PC-3 (cell line): ENCODE measurements around the gene TPRG1. TPM values are rescaled to one million over a fixed set of nuclear protein-coding genes. Genes with fewer than 3 reads are reported as not detected.

ENCODE experiments used
- ATAC-seq: fragments of 200-7000 bp; cut with Tn5 transposase; 2 replicates; pipeline ENCODE4 v1.9.1; 2020; ENCODE audit warnings: mild to moderate bottlenecking, moderate library complexity
- BruUV-seq: library from RNA; stranded (reverse); fragments of 400-500 nt; replicated peaks from 2 replicates; lab custom pipeline; 2021; lab: Mats Ljungman, UMichigan
- CTCF ChIA-PET: fragments of 300-600 bp; sonication (Branson Sonifier 250); formaldehyde crosslinking; loops from one replicate; lab custom pipeline; 2022; ENCODE audit warnings: antibody characterized with exemption; lab: Charles Lee
- POLR2A ChIA-PET: fragments of 300-600 bp; sonication (Branson Sonifier 250); formaldehyde crosslinking; loops from one replicate; lab custom pipeline; 2022; ENCODE audit warnings: antibody characterized with exemption; ENCODE audit not compliant: unreplicated experiment; lab: Charles Lee
- DNase-seq: peaks from one replicate; pipeline ENCODE4 v3.0.0-alpha.2; 2015
- H2AFZ ChIP-seq: fragments of 300-600 bp; sonication (generic); 2 replicates; pipeline ENCODE4 v1.6.0; 2016; ENCODE audit warnings: antibody characterized with exemption, low read length
- H3F3A ChIP-seq: fragments of 300-600 bp; sonication (generic); one replicate; pipeline ENCODE4 v1.6.0; 2017; ENCODE audit warnings: antibody characterized with exemption, low read length, control low read depth, mild to moderate bottlenecking; ENCODE audit not compliant: unreplicated experiment
- H3K27ac ChIP-seq: fragments of 300-600 bp; sonication (generic); 2 replicates; pipeline ENCODE4 v1.5.1; 2016; ENCODE audit warnings: mild to moderate bottlenecking, low read length
- H3K27me3 ChIP-seq: fragments of 300-600 bp; sonication (generic); 2 replicates; pipeline ENCODE4 v1.6.1; 2016; ENCODE audit warnings: low read length, mixed read lengths
- H3K36me3 ChIP-seq: fragments of 300-600 bp; sonication (generic); 2 replicates; pipeline ENCODE4 v1.6.1; 2016; ENCODE audit warnings: low read depth, mixed run types, low read length, mixed read lengths
- H3K4me1 ChIP-seq: fragments of 300-600 bp; sonication (generic); 2 replicates; pipeline ENCODE4 v1.5.1; 2016; ENCODE audit warnings: low read length; ENCODE audit not compliant: insufficient read depth
- H3K4me2 ChIP-seq: fragments of 300-600 bp; sonication (generic); 2 replicates; pipeline ENCODE4 v1.6.0; 2016; ENCODE audit warnings: low read length
- H3K4me3 ChIP-seq: fragments of 300-600 bp; sonication (generic); 2 replicates; pipeline ENCODE4 v1.5.1; 2016; ENCODE audit warnings: mild to moderate bottlenecking, low read length, mixed read lengths
- H3K79me2 ChIP-seq: fragments of 300-600 bp; sonication (generic); 2 replicates; pipeline ENCODE4 v1.6.1; 2017; ENCODE audit warnings: low read length, mixed read lengths
- H3K9ac ChIP-seq: fragments of 300-600 bp; sonication (generic); 2 replicates; pipeline ENCODE4 v1.6.0; 2016; ENCODE audit warnings: mild to moderate bottlenecking, low read length
- H3K9me2 ChIP-seq: fragments of 300-600 bp; sonication (generic); replicated peaks from 2 replicates; pipeline ENCODE4 v1.6.1; 2016; ENCODE audit warnings: mixed run types, low read length, mixed read lengths
- H3K9me3 ChIP-seq: fragments of 300-600 bp; sonication (generic); 2 replicates; pipeline ENCODE4 v1.6.1; 2016; ENCODE audit warnings: low read length, mixed read lengths
- H4K20me1 ChIP-seq: fragments of 300-600 bp; sonication (generic); 2 replicates; pipeline ENCODE4 v1.6.1; 2016; ENCODE audit warnings: low read length, mixed read lengths
- CTCF ChIP-seq: fragments of 300-600 bp; sonication (generic); conservative IDR thresholded peaks from 2 replicates; pipeline ENCODE4 v1.5.1; 2017; ENCODE audit warnings: antibody characterized with exemption, low read depth, mild to moderate bottlenecking, low read length
- EZH2 ChIP-seq: fragments of 300-600 bp; sonication (generic); IDR thresholded peaks from one replicate; pipeline ENCODE4 v1.6.1; 2017; ENCODE audit warnings: antibody characterized with exemption, mild to moderate bottlenecking, low read length; ENCODE audit not compliant: unreplicated experiment
- EZH2phosphoT487 ChIP-seq: fragments of 300-600 bp; sonication (generic); IDR thresholded peaks from 2 replicates; pipeline ENCODE4 v1.6.1; 2018; ENCODE audit warnings: mild to moderate bottlenecking, antibody characterized with exemption, low read length, borderline replicate concordance
- intact Hi-C: fragments of 100-400 bp; cut with micrococcal nuclease; formaldehyde crosslinking; loops from 2 replicates; pipeline ENCODE4 v1.9.0; 2023
- total RNA-seq: library from RNA; depleted of rRNA; stranded (reverse); fragments of >200 nt; gene quantifications from 2 replicates; pipeline ENCODE4 v1.2.3, GENCODE V29; 2014

The TPRG1 gene
- total RNA-seq, 1 experiment from 2014 or later: 1.2 TPM

- ATAC-seq (no peak), DNase-seq (no peak)
- no peak overlapping the region for H3K4me3 ChIP-seq
- no peaks in the 10 kb centered on the region for H3F3A ChIP-seq
- no peak overlapping the region for H3K27ac ChIP-seq
- ChIA-PET CTCF (no interaction called here), POLR2A (no interaction called here)
- no TSS peak for BruUV-seq
- H3K4me2 ChIP-seq: no peak overlapping the region
- no peaks in the 10 kb centered on the region for H4K20me1 ChIP-seq
- intact Hi-C loops: no loop called here
- no peaks in the 10 kb centered on the region for H3K9me2 ChIP-seq
- H3K79me2 ChIP-seq: no peaks in the 10 kb centered on the region
- no peak overlapping the region for H2AFZ ChIP-seq
- no peaks in the 10 kb centered on the region for H3K27me3 ChIP-seq
- H3K36me3 ChIP-seq: no peaks in the 10 kb centered on the region
- no peaks in the 10 kb centered on the region for H3K4me1 ChIP-seq
- no peaks in the 10 kb centered on the region for H3K9me3 ChIP-seq
- no peak overlapping the region for H3K9ac ChIP-seq
- TF ChIP-seq EZH2phosphoT487 (no peak), EZH2 (no peak), CTCF (no peak)
Measured at GRCh38 chr3:189123595-189124387, 48.0 kb upstream of the TPRG1 start.

GRCh38 chr3:189132231-189132671 lies 39.5 kb upstream of the TPRG1 start:
- H3K27ac ChIP-seq: peak overlapping the region; percentile 11; the same call in 1 of the 2 replicates
- H3K9me3 ChIP-seq: no peaks in the 10 kb centered on the region
- no peaks in the 10 kb centered on the region for H3K27me3 ChIP-seq
- no peaks in the 10 kb centered on the region for H3K9me2 ChIP-seq
- no peaks in the 10 kb centered on the region for H3K36me3 ChIP-seq
- H3K4me3 ChIP-seq: peak overlapping the region; percentile 26; the same call in 1 of the 2 replicates
- ATAC-seq (peak; percentile 100), DNase-seq (peak; percentile 92)
- no peaks in the 10 kb centered on the region for H4K20me1 ChIP-seq
- peak overlapping the region; percentile 59 for H3K4me2 ChIP-seq
- peaks cover 15% of the 10 kb centered on the region for H3K4me1 ChIP-seq
- TF ChIP-seq EZH2 (no peak), CTCF (no peak), EZH2phosphoT487 (no peak)
- BruUV-seq: no TSS peak
- no peaks in the 10 kb centered on the region for H3F3A ChIP-seq
- H3K79me2 ChIP-seq: no peaks in the 10 kb centered on the region
- H3K9ac ChIP-seq: no peak overlapping the region
- ChIA-PET CTCF (interaction anchor here (0.7 kb wide), 2 partner anchors 91 to 486 kb away, joined by 3 read pairs; no protein-coding TSS in a partner anchor), POLR2A (no interaction called here)
- intact Hi-C loops: loop anchor here (1.0 to 5.0 kb wide), 2 partner anchors 80 to 157 kb away; no protein-coding TSS in a partner anchor
- H2AFZ ChIP-seq: peak overlapping the region; percentile 59

GRCh38 chr3:189132839-189133238 lies 38.9 kb upstream of the TPRG1 start:
- Histone ChIP-seq H3K36me3 (no peaks in the 10 kb centered on the region), H3K4me2 (peak overlapping the region; percentile 8; the same call in 1 of the 2 replicates), H3K4me1 (peaks cover 15% of the 10 kb centered on the region), H3K9ac (no peak overlapping the region), H3F3A (no peaks in the 10 kb centered on the region), H2AFZ (no peak overlapping the region), H3K4me3 (no peak overlapping the region), H3K9me2 (no peaks in the 10 kb centered on the region), H3K79me2 (no peaks in the 10 kb centered on the region), H3K27me3 (no peaks in the 10 kb centered on the region), H4K20me1 (no peaks in the 10 kb centered on the region), H3K27ac (peak overlapping the region; percentile 11; the same call in 1 of the 2 replicates), H3K9me3 (no peaks in the 10 kb centered on the region)
- DNase-seq: no peak
- intact Hi-C loops: loop anchor here (1.0 to 5.0 kb wide), 2 partner anchors 81 to 158 kb away; no protein-coding TSS in a partner anchor
- ChIA-PET POLR2A (no interaction called here), CTCF (no interaction called here)
- TF ChIP-seq EZH2phosphoT487 (no peak), EZH2 (no peak), CTCF (no peak)
- BruUV-seq: no TSS peak
- ATAC-seq: no peak
